ENCODE measurements around the gene USP3. TPM values are rescaled to one million over a fixed set of nuclear protein-coding genes. Genes with fewer than 3 reads are reported as not detected.

The USP3 gene
- total RNA-seq, 2 experiments from 2014 or later = 34.6 to 53.0 TPM

DNA sequence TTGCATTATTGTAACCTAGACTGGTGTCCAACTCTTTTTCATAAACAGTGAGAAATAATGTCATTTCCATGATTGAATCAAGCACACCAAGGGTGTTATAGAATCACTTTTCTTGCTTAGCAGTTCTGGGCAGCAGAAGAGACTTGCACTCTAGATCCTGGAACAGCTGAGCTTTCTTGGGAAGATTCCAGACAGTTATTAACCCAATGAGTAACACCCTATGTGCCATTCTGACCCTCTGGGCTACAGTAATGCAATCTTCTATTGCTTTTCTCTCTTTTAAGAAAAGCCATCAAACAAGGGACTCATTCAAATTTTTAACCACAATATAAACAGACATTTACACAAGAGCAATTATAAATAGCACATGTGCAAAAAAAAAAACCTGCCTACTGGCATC lies 39.3 kb upstream of the USP3 start:
- ChIA-PET CTCF (ENCODE audit: unreplicated experiment) (interaction anchor here (1.3 kb wide), 1 partner anchor 41 kb away, joined by 5 read pairs; no protein-coding TSS in a partner anchor), POLR2A (interaction anchor here (0.6 to 3.1 kb wide), 3 partner anchors 9 to 427 kb away, joined by 3 to 10 read pairs (median 4); no protein-coding TSS in a partner anchor)
- DNase-seq (ENCODE audit: low spot score) = no peak
- Histone ChIP-seq H3K4me2 (ENCODE audit: low read length) (no peak overlapping the region), H3K9me2 (ENCODE audit: insufficient read depth, low read length) (no peaks in the 10 kb centered on the region), H4K20me1 (ENCODE audit: insufficient read depth, low read length) (no peaks in the 10 kb centered on the region), H3K4me3 (ENCODE audit: low read depth, low read length, poor library complexity, severe bottlenecking) (no peak overlapping the region), H3K9me3 (ENCODE audit: low read length) (no peaks in the 10 kb centered on the region), H3K4me1 (ENCODE audit: insufficient read depth, low read length, poor library complexity, severe bottlenecking) (peaks cover 37% of the 10 kb centered on the region), H3K27ac (ENCODE audit: low read depth, low read length, poor library complexity, severe bottlenecking) (no peak overlapping the region), H3K36me3 (ENCODE audit: insufficient read depth, low read length) (no peaks in the 10 kb centered on the region), H2AFZ (ENCODE audit: low read length) (no peak overlapping the region), H3K79me2 (ENCODE audit: insufficient read depth, low read depth, low read length) (no peaks in the 10 kb centered on the region)
- no TSS peak for BruUV-seq (replicated peaks)
- TF ChIP-seq CTCF (conservative IDR thresholded peaks at IDR 0.05; ENCODE audit: low read length) (no peak), EZH2phosphoT487 (IDR thresholded peaks at IDR 0.05; ENCODE audit: borderline replicate concordance, low read depth, low read length) (no peak)
- intact Hi-C loops (cut with micrococcal nuclease; ENCODE audit: unreplicated experiment) = loop anchor here (10.0 kb wide), 1 partner anchor 430 kb away; no protein-coding TSS in a partner anchor

DNA sequence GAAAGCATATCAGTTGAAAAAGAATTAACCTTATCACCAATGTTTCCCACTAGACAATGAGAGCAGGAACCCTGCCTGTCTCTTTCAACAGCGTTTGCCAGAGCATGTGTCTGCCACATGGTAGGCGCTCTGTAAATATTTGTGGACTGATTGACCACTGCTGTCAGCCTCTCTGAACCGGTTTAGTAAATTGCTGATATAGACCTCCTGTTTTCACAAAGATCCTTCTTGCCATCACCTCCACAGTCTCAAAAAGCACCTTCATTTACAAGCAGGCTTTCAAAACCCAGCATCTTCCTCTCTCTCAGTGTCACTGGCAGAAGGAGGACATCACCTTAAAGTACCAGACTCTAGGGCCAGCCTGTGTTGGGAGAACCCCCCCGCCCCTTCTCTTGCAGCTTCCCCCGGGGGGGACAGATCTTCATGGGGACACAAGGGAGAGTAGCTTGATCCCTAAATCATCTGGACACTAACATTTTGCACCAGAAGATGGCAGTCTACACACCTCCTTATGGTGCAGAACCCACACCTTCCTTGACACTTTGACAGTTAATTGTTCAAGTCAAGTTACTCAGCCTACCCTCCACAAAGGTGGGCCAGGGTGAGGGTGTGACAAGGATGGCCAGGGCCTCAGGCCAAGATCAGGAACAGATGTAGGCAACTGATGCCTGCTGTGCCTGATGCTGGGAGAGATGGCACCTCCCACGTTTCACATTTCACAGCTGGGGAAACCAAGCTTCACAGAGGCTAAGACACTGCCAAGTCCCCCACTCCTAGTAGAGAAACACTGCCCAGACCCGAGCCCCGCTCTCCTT lies 37.8 kb upstream of the USP3 start:
- H3K27ac ChIP-seq (ENCODE audit: low read depth, low read length, poor library complexity, severe bottlenecking) = no peak overlapping the region
- H3K9me3 ChIP-seq (ENCODE audit: low read length) = no peaks in the 10 kb centered on the region
- H3K4me3 ChIP-seq (ENCODE audit: low read depth, low read length, poor library complexity, severe bottlenecking) = no peak overlapping the region
- H3K4me2 ChIP-seq (ENCODE audit: low read length) = peak overlapping the region; percentile 23; the same call in 1 of the 2 replicates
- ChIA-PET CTCF (ENCODE audit: unreplicated experiment) (interaction anchor here (0.6 to 2.2 kb wide), 6 partner anchors 21 to 272 kb away, joined by 3 to 11 read pairs (median 5); partner anchors contain the start of gene USP3), POLR2A (interaction anchor here (0.6 to 1.5 kb wide), 6 partner anchors 17 to 352 kb away, joined by 3 to 5 read pairs (median 3); partner anchors contain the start of gene FBXL22)
- H3K4me1 ChIP-seq (ENCODE audit: insufficient read depth, low read length, poor library complexity, severe bottlenecking) = peaks cover 37% of the 10 kb centered on the region
- BruUV-seq (replicated peaks) = no TSS peak
- no peaks in the 10 kb centered on the region for H3K79me2 ChIP-seq (ENCODE audit: insufficient read depth, low read depth, low read length)
- peak; percentile 87 for DNase-seq (ENCODE audit: low spot score)
- intact Hi-C loops (cut with micrococcal nuclease; ENCODE audit: unreplicated experiment) = loop anchor here (1.0 to 10.0 kb wide), 5 partner anchors 38 to 601 kb away; partner anchors contain the start of gene USP3
- H2AFZ ChIP-seq (ENCODE audit: low read length) = peak overlapping the region; percentile 61; the same call in 1 of the 2 replicates
- H3K9me2 ChIP-seq (ENCODE audit: insufficient read depth, low read length) = no peaks in the 10 kb centered on the region
- TF ChIP-seq EZH2phosphoT487 (IDR thresholded peaks at IDR 0.05; ENCODE audit: borderline replicate concordance, low read depth, low read length) (no peak), CTCF (conservative IDR thresholded peaks at IDR 0.05; ENCODE audit: low read length) (peak; percentile 88)
- H3K36me3 ChIP-seq (ENCODE audit: insufficient read depth, low read length) = no peaks in the 10 kb centered on the region
- no peaks in the 10 kb centered on the region for H4K20me1 ChIP-seq (ENCODE audit: insufficient read depth, low read length)
